22Rv1 (cell line): Measurements from ENCODE around the gene THSD4.

Experiments
- H3K27ac ChIP-seq: fragments of 450-650 bp; 2 replicates; pipeline ENCODE4 v1.5.1; 2017
- ZFX ChIP-seq: fragments of 450-650 bp; IDR thresholded peaks from 2 replicates; pipeline ENCODE4 v1.6.1; 2017; ENCODE audit warnings: antibody characterized with exemption, borderline replicate concordance
- TF ChIP-seq, protein P1 (sequence below): fragments of 450-650 bp; IDR thresholded peaks from 2 replicates; pipeline ENCODE4 v1.5.1; 2017; ENCODE audit warnings: mild to moderate bottlenecking

THSD4 gene

DNA sequence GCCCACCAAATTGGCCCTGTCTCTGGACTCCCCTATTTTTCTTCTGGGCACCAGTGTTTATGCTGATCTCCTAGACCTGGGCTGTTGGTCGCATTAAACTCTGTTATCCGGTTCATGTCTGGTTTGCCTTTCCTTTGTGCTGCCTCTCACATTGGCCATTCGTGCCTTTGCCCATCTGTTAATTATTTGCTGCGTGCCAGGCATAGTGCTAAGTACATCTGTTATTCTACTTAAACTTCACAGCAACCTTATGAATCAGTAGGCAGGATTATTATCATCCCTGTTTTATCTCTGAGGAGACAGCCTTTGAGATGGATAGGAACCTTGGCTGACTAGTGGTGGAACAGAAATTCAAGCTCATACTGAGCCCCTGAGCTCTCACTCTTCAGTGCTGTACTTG, 76.0 kb downstream of the THSD4 start:
- no peak for TF ChIP-seq ZFX
- TF ChIP-seq, protein P1, sequence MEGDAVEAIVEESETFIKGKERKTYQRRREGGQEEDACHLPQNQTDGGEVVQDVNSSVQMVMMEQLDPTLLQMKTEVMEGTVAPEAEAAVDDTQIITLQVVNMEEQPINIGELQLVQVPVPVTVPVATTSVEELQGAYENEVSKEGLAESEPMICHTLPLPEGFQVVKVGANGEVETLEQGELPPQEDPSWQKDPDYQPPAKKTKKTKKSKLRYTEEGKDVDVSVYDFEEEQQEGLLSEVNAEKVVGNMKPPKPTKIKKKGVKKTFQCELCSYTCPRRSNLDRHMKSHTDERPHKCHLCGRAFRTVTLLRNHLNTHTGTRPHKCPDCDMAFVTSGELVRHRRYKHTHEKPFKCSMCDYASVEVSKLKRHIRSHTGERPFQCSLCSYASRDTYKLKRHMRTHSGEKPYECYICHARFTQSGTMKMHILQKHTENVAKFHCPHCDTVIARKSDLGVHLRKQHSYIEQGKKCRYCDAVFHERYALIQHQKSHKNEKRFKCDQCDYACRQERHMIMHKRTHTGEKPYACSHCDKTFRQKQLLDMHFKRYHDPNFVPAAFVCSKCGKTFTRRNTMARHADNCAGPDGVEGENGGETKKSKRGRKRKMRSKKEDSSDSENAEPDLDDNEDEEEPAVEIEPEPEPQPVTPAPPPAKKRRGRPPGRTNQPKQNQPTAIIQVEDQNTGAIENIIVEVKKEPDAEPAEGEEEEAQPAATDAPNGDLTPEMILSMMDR = no peak
- H3K27ac ChIP-seq = no peak overlapping the region

DNA sequence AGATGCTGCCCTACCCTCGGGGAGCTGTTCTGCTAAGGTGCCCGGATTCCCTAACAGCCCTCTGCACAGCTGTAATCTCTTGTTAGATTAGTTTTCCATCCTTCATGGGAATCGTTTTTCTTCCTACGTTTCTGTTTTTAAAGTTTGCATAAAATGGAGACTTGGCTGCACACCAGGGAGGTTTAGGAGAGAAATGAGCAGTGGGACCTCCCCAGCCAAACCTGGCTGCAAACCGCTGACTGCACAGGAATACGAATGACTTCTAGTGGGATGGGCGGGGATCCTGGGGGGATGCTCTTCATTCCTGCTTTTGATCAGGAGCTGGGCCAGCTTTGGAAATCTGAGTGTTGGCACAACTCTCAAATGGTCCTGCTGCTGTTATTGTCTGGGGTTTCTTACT, 77.5 kb downstream of the THSD4 start:
- no peak overlapping the region for H3K27ac ChIP-seq
- no peak for TF ChIP-seq ZFX
- TF ChIP-seq, protein P1 = no peak

DNA sequence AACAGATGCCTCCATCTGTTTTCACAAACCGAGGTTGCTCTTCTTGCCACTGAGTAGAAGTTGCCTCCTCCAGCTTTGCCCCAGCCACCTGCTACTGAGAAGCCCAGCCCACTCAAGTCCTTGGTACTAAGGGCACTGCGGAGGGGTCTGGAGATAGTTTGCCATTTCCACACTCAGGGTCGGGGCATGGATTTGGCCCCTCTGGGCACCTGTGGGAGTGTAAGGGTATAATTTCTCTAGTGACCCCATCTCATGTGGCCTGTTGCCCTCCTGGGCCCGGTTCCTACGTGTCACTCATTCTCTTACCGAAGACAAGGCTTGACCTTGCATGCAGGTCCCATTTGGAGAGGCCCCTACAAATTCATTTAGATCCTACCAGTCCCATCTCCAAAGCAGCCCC, 79.0 kb downstream of the THSD4 start:
- no peak for TF ChIP-seq ZFX
- TF ChIP-seq, protein P1 = no peak
- no peak overlapping the region for H3K27ac ChIP-seq

DNA sequence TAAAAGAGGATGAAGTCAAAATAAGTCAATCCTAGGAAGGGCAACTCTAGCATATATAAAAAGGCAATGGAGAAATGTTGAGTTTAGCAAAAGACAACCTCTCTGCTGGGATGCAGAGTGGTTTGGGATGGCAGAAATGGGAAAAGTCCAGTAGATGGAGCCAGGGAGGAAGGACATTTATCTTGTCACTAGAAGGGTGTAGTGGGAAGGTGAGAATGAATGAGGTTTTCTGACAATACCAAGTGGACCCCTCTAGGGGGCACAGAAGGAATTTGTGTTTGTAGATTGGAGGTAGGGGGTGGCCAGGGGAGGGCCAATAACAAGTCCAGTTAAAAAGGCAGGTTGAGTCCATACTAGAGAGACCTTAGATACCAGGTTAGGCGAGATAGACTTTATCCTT, 80.0 kb downstream of the THSD4 start:
- H3K27ac ChIP-seq = no peak overlapping the region
- TF ChIP-seq ZFX = no peak
- TF ChIP-seq, protein P1 = peak; percentile 30

DNA sequence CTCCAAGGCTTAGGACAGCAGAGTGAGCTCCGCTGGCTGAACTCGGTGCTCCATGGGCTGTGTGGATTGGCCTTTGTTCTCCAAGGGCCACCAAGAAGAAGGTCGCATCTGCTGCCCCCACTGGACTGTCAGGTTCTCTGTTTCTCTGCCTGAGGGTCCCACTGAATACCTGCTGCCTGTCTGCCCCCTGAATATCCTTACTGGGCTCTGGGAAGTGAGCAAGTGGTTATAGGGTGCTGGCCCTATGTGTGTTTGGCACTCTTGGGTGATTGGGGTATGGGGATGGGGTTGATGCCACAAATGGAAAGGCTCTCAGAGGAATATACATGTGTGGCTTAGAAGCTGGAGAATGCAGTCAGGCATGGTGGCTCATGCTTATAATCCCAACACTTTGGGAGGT, 82.3 kb downstream of the THSD4 start:
- TF ChIP-seq, protein P1 = no peak
- no peak for TF ChIP-seq ZFX
- no peak overlapping the region for H3K27ac ChIP-seq

DNA sequence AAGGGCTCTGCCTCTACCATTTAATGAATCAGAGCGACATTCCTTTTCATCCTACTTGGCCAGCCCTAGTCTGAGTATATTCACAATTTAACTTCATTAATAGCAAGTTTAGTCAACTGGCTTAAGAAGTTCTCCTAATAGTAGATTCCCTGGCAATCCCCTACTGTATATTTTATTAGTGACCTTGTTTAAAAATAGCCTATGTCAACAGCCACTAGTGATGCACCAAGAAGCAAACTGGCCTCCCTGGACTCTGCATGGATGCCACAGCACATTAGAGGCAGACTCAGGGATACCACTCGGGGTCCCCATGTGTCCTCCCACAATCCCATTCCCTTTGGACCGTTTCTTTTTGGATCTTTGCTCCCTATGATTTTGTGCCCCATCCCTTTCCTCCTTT, 83.6 kb downstream of the THSD4 start:
- no peak overlapping the region for H3K27ac ChIP-seq
- TF ChIP-seq ZFX = no peak

DNA sequence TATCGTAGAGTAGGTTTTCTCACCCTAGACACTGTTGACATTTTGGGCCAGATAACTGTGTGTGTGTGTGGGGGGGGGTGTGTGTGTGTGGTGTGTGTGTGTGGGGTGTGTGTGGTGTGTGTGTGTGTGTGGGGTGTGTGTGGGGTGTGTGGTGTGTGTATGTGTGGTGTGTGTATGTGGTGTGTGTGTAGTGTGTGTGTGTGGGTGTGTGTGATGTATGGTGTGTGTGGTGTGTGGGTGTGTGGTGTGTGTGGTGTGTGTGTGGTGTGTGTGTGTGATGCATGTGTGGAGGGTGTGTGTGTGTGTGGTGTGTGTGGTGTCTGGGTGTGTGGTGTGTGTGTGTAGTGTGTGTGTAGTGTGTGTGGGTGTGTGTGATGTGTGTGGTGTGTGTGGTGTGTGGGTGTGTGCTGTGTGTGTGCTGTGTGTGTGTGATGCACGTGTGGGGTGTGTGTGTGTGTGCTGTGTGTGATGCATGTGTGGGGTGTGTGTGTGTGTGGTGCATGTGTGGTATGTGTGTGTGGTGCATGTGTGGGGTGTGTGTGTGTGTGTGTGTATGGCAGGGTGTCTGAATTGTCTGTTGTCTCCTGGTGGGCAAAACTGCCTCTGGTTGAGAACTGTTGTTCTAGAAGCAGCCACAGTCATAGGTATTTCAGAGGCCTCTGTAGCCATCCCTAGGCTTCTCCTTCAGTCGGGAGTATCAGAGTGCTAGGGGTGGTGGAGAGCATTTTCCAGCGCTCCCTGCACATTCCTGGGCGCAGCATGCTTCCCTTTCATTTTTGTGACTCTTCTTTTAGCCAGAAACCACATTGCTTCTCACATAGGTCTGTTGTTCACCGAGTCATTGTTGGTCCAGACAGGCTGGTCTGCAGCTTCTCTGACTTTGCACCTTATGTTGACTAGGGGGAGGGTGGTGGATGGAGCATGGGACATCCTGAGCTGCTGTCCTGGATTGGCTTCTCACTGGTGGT, 84.4 kb downstream of the THSD4 start:
- no peak for TF ChIP-seq ZFX
- TF ChIP-seq, protein P1 = no peak
- H3K27ac ChIP-seq = no peak overlapping the region
